Tibial artery (tissue), 4 donors: ENCODE results near the gene PAQR8.

Experiments
- DNase-seq, 2 donors: peaks; one replicate each; pipeline ENCODE4 v3.0.0-alpha.2; 2019
- H3K27ac ChIP-seq, 2 donors: fragments of 200-600 bp; sonication (generic) in 1 of 2; 1 replicate in 1 of 2; 2 replicates in 1 of 2; pipeline ENCODE4 v1.5.1; 2018 to 2019; ENCODE audit warnings: mild to moderate bottlenecking in 1 of 2
- H3K27me3 ChIP-seq, 2 donors: fragments of 200-600 bp; sonication (generic) in 1 of 2; one replicate each; pipeline versions ENCODE4 v1.5.1 to v1.6.0; 2016 to 2019
- H3K36me3 ChIP-seq, 3 donors: fragments of 200-600 bp; sonication (generic) in 2 of 3; one replicate each; pipeline ENCODE4 v1.5.1; 2016 to 2019; ENCODE audit warnings: mild to moderate bottlenecking in 2 of 3
- H3K4me1 ChIP-seq, 4 donors: fragments of 200-600 bp; sonication (generic) in 2 of 4; 1 replicate in 3 of 4; 2 replicates in 1 of 4; pipeline ENCODE4 v1.5.1; 2016 to 2019
- H3K4me3 ChIP-seq, 2 donors: fragments of 200-600 bp; sonication (generic) in 1 of 2; 1 replicate in 1 of 2; 2 replicates in 1 of 2; pipeline ENCODE4 v1.5.1; 2018 to 2019; ENCODE audit warnings: mild to moderate bottlenecking in 2 of 2
- H3K9me3 ChIP-seq, 3 donors: fragments of 200-600 bp; sonication (generic) in 1 of 3; one replicate each; pipeline ENCODE4 v1.5.1; 2016 to 2019
- intact Hi-C: fragments of 100-400 bp; cut with DNase I; formaldehyde crosslinking; loops from one replicate; pipeline ENCODE4 v1.15.0; 2023; ENCODE audit warnings: low total_unique reads
- TF ChIP-seq, protein P1 (sequence below), 2 experiments: fragments of 200-600 bp in 1 of 2; fragments of 450-650 bp in 1 of 2; IDR thresholded peaks; one replicate each; pipeline ENCODE4 v1.5.1; 2017 to 2019; ENCODE audit warnings: antibody characterized with exemption in 2 of 2, mild to moderate bottlenecking in 1 of 2, moderate library complexity in 1 of 2

PAQR8 gene

DNA sequence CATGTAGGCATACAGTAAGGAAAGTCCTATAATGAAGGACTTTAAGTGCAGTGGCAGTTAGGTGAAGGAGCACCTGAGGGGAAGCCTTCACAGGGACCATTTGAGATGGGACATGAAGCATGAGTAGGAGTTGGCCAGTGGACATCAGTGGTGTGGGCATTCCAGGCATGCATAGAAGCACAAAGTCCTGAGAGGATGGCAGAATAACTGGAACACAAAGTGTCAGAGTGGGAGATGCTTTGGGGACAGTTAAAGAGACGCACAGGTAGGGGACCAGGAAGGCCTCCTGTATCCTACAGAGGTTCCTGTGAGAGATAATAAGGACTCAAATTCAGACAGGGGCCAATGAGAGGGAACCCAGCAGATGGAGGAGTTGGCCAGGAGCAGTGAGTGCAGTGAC, 31.8 kb downstream of the PAQR8 start:
- Histone ChIP-seq H3K36me3 (no peaks in the 10 kb centered on the region), H3K4me3 (no peak overlapping the region), H3K27ac (no peak overlapping the region), H3K4me1 (peaks cover 0 to 4% (median 0%) of the 10 kb centered on the region in 4 donors), H3K27me3 (no peaks in the 10 kb centered on the region), H3K9me3 (no peaks in the 10 kb centered on the region)
- intact Hi-C loops: no loop called here
- no peak for DNase-seq
- TF ChIP-seq, protein P1, sequence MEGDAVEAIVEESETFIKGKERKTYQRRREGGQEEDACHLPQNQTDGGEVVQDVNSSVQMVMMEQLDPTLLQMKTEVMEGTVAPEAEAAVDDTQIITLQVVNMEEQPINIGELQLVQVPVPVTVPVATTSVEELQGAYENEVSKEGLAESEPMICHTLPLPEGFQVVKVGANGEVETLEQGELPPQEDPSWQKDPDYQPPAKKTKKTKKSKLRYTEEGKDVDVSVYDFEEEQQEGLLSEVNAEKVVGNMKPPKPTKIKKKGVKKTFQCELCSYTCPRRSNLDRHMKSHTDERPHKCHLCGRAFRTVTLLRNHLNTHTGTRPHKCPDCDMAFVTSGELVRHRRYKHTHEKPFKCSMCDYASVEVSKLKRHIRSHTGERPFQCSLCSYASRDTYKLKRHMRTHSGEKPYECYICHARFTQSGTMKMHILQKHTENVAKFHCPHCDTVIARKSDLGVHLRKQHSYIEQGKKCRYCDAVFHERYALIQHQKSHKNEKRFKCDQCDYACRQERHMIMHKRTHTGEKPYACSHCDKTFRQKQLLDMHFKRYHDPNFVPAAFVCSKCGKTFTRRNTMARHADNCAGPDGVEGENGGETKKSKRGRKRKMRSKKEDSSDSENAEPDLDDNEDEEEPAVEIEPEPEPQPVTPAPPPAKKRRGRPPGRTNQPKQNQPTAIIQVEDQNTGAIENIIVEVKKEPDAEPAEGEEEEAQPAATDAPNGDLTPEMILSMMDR (IDR thresholded peaks at IDR 0.05): no peak

DNA sequence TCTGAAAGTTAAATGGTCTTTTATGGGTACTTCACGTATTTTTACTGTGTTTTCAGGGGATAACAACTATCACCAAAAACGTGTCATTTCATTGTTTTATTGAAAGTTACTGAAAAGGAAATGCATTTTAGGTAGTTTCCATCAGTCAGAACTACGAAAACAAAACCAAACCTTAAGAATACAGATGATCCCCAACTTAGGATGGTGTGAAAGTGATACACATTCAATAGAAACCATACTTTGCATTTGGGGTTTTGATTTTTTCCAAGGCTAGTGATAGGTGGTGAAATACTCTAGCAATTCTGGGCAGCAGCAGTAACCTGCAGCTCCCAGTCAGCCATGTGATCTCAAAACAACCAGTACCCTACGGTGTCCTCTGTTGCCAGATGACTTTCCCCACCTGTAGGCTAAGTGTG, 32.3 kb downstream of the PAQR8 start:
- Histone ChIP-seq H3K4me3 (no peak overlapping the region), H3K27ac (no peak overlapping the region), H3K27me3 (no peaks in the 10 kb centered on the region), H3K4me1 (peaks cover 0 to 4% (median 0%) of the 10 kb centered on the region in 4 donors), H3K9me3 (no peaks in the 10 kb centered on the region), H3K36me3 (no peaks in the 10 kb centered on the region)
- TF ChIP-seq, protein P1 (IDR thresholded peaks at IDR 0.05): no peak
- no peak for DNase-seq
- intact Hi-C loops: no loop called here

DNA sequence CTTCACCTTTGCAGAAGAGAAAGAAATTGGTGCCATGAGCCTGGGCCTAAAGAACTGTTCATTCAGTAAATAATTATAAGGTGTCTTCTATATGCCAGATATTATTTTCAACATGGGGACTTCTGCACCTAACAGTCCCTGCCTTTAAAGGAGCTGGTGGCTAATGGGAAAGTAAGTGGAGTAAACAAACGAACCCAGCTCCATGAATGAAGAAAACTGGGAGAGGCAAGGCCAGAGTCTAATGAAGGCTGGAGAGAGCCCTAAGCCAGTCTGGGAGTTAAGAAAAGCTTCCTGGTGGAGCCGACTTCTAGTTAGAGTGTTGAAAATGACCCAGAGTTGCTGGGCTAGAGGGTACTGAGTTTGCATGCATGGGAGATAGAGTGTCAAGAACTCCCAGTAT, 34.0 kb downstream of the PAQR8 start:
- Histone ChIP-seq H3K36me3 (no peaks in the 10 kb centered on the region), H3K9me3 (no peaks in the 10 kb centered on the region), H3K27me3 (no peaks in the 10 kb centered on the region), H3K4me1 (no peaks in the 10 kb centered on the region), H3K27ac (no peak overlapping the region), H3K4me3 (no peak overlapping the region)
- intact Hi-C loops: loop anchor here (5.0 kb wide), 1 partner anchor 114 kb away; the partner anchor contains the start of gene MCM3
- no peak for DNase-seq
- TF ChIP-seq, protein P1 (IDR thresholded peaks at IDR 0.05): no peak

DNA sequence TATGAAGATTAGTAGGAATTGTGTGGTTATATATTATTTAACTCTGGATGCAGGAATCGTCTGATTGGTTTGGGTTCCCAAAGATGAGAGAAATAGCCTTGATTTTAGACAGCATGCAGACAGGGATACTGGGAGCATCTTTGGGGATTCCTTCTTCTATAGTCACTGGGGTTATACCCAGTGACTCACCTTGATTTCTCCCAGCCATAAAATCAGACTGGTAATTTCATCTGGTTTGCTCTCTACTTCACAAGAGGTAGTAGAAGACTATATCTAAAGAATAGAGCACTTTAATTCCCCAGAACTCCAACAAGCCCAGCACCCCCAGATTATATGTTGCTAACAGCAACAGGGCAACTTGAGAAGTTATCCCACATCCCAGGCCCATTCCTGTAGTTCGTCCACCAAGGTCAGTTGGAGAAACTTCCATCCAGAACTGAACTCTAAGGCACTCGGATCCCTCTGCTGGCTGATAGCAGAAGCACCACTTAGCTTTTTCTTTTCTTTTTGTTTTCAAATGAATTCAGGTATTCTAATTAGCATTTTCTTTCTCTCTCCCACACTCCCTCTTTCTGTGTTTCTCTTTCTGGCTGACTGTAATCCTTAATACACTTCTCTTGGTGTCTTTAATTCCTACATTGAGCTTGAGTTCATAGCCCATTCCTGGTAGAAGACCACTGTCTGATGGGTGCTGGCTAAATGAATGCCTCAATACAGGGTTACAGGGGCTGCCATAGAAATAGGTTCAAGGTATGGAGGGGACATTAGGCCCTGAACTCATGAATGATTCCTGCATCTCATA, 37.8 kb downstream of the PAQR8 start:
- H3K4me3 ChIP-seq: no peak overlapping the region
- H3K27ac ChIP-seq: no peak overlapping the region
- intact Hi-C loops: loop anchor here (5.0 kb wide), 1 partner anchor 117 kb away; the partner anchor contains the start of gene MCM3
- no peaks in the 10 kb centered on the region for H3K9me3 ChIP-seq
- H3K4me1 ChIP-seq: no peaks in the 10 kb centered on the region
- peaks cover 5 to 10% (median 5%) of the 10 kb centered on the region in 3 donors for H3K36me3 ChIP-seq
- no peak for DNase-seq
- TF ChIP-seq, protein P1 (IDR thresholded peaks at IDR 0.05): peak; percentile 63 to 72
- H3K27me3 ChIP-seq: no peaks in the 10 kb centered on the region

DNA sequence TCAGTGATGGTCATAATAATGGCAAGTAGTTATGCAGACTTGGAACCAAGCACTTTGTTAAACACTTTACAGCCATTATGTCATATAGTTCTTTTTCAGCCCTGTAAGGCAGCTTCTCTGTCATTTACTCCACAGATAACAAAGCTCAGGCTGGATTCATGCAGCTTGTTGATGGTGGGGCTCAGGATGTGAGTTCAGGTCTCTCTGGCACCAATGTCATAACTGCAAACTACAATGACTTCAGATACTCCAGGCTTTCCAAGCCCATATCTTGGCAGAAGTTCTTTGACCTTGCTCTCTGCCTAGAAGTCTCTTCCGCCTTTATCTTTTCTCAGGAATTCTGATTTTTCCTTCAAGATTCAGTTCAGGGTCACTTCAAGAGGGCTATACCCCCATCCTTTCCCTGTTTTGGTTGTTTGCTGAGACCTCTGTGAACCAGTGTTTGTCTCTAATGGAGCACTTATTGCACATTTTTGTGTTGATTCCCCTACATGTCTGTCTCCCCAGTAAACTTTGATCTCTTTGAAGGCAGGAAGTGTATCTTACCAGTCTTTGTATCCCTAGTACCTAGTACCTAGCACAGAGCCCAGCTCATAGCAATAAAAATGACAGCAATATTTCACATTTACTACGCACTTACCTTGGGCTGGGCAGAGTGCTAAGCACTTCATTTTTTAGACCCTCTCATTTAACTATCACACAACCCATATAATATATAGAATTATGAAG, 38.5 kb downstream of the PAQR8 start:
- Histone ChIP-seq H3K9me3 (no peaks in the 10 kb centered on the region), H3K36me3 (peaks cover 5 to 10% (median 5%) of the 10 kb centered on the region in 3 donors), H3K4me1 (no peaks in the 10 kb centered on the region), H3K27me3 (no peaks in the 10 kb centered on the region), H3K27ac (no peak overlapping the region), H3K4me3 (no peak overlapping the region)
- TF ChIP-seq, protein P1 (IDR thresholded peaks at IDR 0.05): no peak
- intact Hi-C loops: no loop called here
- no peak for DNase-seq
